Measurements from ENCODE around the gene SH3PXD2A.
"Not testable (repeated sequence)": the region's sequence is repeated elsewhere in the genome, so short reads cannot be mapped to it uniquely, and the experiment has no call there.

Gene SH3PXD2A

GRCh38 chr10:103614306-103615158 lies 240.8 kb downstream of the SH3PXD2A start:
- H3K9ac ChIP-seq (ENCODE audit: low read length), result no peak overlapping the region
- H3K4me1 ChIP-seq (ENCODE audit: control insufficient read depth, insufficient read depth, low read length), result peaks cover 13% of the 10 kb centered on the region
- H3K4me3 ChIP-seq (ENCODE audit: low read depth, low read length), result no peak overlapping the region
- H3K9me3 ChIP-seq (ENCODE audit: control insufficient read depth, insufficient read depth, low read depth, low read length), result no peaks in the 10 kb centered on the region
- no peaks in the 10 kb centered on the region for H3K27me3 ChIP-seq (ENCODE audit: control insufficient read depth, insufficient read depth, low read length)
- H3K36me3 ChIP-seq (ENCODE audit: control insufficient read depth, insufficient read depth, low read length), result peaks cover 36% of the 10 kb centered on the region; the same call in 1 of the 2 replicates
- no peak overlapping the region for H3K27ac ChIP-seq (ENCODE audit: low read depth, low read length)

GRCh38 chr10:103613616-103614015 lies 241.8 kb downstream of the SH3PXD2A start:
- Histone ChIP-seq H3K36me3 (ENCODE audit: control insufficient read depth, insufficient read depth, low read length) (peaks cover 45% of the 10 kb centered on the region; the same call in 1 of the 2 replicates), H3K27ac (ENCODE audit: low read depth, low read length) (no peak overlapping the region), H3K4me3 (ENCODE audit: low read depth, low read length) (no peak overlapping the region), H3K27me3 (ENCODE audit: control insufficient read depth, insufficient read depth, low read length) (no peaks in the 10 kb centered on the region), H3K9me3 (ENCODE audit: control insufficient read depth, insufficient read depth, low read depth, low read length) (no peaks in the 10 kb centered on the region), H3K4me1 (ENCODE audit: control insufficient read depth, insufficient read depth, low read length) (peaks cover 13% of the 10 kb centered on the region), H3K9ac (ENCODE audit: low read length) (no peak overlapping the region)

- no peak overlapping the region for H3K4me3 ChIP-seq (ENCODE audit: low read depth, low read length)
- H3K27ac ChIP-seq (ENCODE audit: low read depth, low read length), result no peak overlapping the region
- H3K27me3 ChIP-seq (ENCODE audit: control insufficient read depth, insufficient read depth, low read length), result no peaks in the 10 kb centered on the region
- no peak overlapping the region for H3K9ac ChIP-seq (ENCODE audit: low read length)
- peaks cover 45% of the 10 kb centered on the region; the same call in 1 of the 2 replicates for H3K36me3 ChIP-seq (ENCODE audit: control insufficient read depth, insufficient read depth, low read length)
- H3K9me3 ChIP-seq (ENCODE audit: control insufficient read depth, insufficient read depth, low read depth, low read length), result no peaks in the 10 kb centered on the region
- peaks cover 13% of the 10 kb centered on the region for H3K4me1 ChIP-seq (ENCODE audit: control insufficient read depth, insufficient read depth, low read length)
Measured at GRCh38 chr10:103612462-103613365, 242.7 kb downstream of the SH3PXD2A start.

GRCh38 chr10:103610921-103611511 lies 244.4 kb downstream of the SH3PXD2A start:
- no peak overlapping the region for H3K27ac ChIP-seq (ENCODE audit: low read depth, low read length)
- no peak overlapping the region for H3K4me3 ChIP-seq (ENCODE audit: low read depth, low read length)
- peaks cover 13% of the 10 kb centered on the region for H3K4me1 ChIP-seq (ENCODE audit: control insufficient read depth, insufficient read depth, low read length)
- H3K27me3 ChIP-seq (ENCODE audit: control insufficient read depth, insufficient read depth, low read length), result no peaks in the 10 kb centered on the region
- H3K9ac ChIP-seq (ENCODE audit: low read length), result no peak overlapping the region
- H3K36me3 ChIP-seq (ENCODE audit: control insufficient read depth, insufficient read depth, low read length), result peaks cover 42% of the 10 kb centered on the region; the same call in 1 of the 2 replicates
- peaks cover 2% of the 10 kb centered on the region; the same call in 1 of the 2 replicates for H3K9me3 ChIP-seq (ENCODE audit: control insufficient read depth, insufficient read depth, low read depth, low read length)

- Histone ChIP-seq H3K9ac (ENCODE audit: low read length) (no peak overlapping the region), H3K9me3 (ENCODE audit: control insufficient read depth, insufficient read depth, low read depth, low read length) (peaks cover 5% of the 10 kb centered on the region; the same call in 1 of the 2 replicates), H3K27ac (ENCODE audit: low read depth, low read length) (no peak overlapping the region), H3K36me3 (ENCODE audit: control insufficient read depth, insufficient read depth, low read length) (peaks cover 46% of the 10 kb centered on the region; the same call in 1 of the 2 replicates), H3K4me3 (ENCODE audit: low read depth, low read length) (no peak overlapping the region), H3K27me3 (ENCODE audit: control insufficient read depth, insufficient read depth, low read length) (no peaks in the 10 kb centered on the region), H3K4me1 (ENCODE audit: control insufficient read depth, insufficient read depth, low read length) (peaks cover 7% of the 10 kb centered on the region)
Measured at GRCh38 chr10:103610083-103610472, 245.3 kb downstream of the SH3PXD2A start.

GRCh38 chr10:103609231-103610082 lies 245.9 kb downstream of the SH3PXD2A start:
- 0 out of 2 replicates have a peak, but pooled peaks cover under 1% of the 10 kb centered on the region for H3K4me1 ChIP-seq (ENCODE audit: control insufficient read depth, insufficient read depth, low read length)
- H3K9me3 ChIP-seq (ENCODE audit: control insufficient read depth, insufficient read depth, low read depth, low read length), result peaks cover 5% of the 10 kb centered on the region; the same call in 1 of the 2 replicates
- peaks cover 47% of the 10 kb centered on the region; the same call in 1 of the 2 replicates for H3K36me3 ChIP-seq (ENCODE audit: control insufficient read depth, insufficient read depth, low read length)
- H3K9ac ChIP-seq (ENCODE audit: low read length), result no peak overlapping the region
- no peak overlapping the region for H3K4me3 ChIP-seq (ENCODE audit: low read depth, low read length)
- H3K27me3 ChIP-seq (ENCODE audit: control insufficient read depth, insufficient read depth, low read length), result no peaks in the 10 kb centered on the region
- H3K27ac ChIP-seq (ENCODE audit: low read depth, low read length), result no peak overlapping the region

GRCh38 chr10:103608056-103608455 lies 247.3 kb downstream of the SH3PXD2A start:
- H3K4me3 ChIP-seq (ENCODE audit: low read depth, low read length); H3K4me1 ChIP-seq (ENCODE audit: control insufficient read depth, insufficient read depth, low read length); H3K27ac ChIP-seq (ENCODE audit: low read depth, low read length); H3K9ac ChIP-seq (ENCODE audit: low read length); H3K27me3 ChIP-seq (ENCODE audit: control insufficient read depth, insufficient read depth, low read length); H3K9me3 ChIP-seq (ENCODE audit: control insufficient read depth, insufficient read depth, low read depth, low read length): not testable (repeated sequence)
- peaks cover 47% of the 10 kb centered on the region; the same call in 1 of the 2 replicates for H3K36me3 ChIP-seq (ENCODE audit: control insufficient read depth, insufficient read depth, low read length)

GRCh38 chr10:103607051-103607450 lies 248.3 kb downstream of the SH3PXD2A start:
- H3K9me3 ChIP-seq (ENCODE audit: control insufficient read depth, insufficient read depth, low read depth, low read length); H3K27ac ChIP-seq (ENCODE audit: low read depth, low read length); H3K4me3 ChIP-seq (ENCODE audit: low read depth, low read length); H3K4me1 ChIP-seq (ENCODE audit: control insufficient read depth, insufficient read depth, low read length); H3K27me3 ChIP-seq (ENCODE audit: control insufficient read depth, insufficient read depth, low read length); H3K9ac ChIP-seq (ENCODE audit: low read length): not testable (repeated sequence)
- peaks cover 43% of the 10 kb centered on the region; the same call in 1 of the 2 replicates for H3K36me3 ChIP-seq (ENCODE audit: control insufficient read depth, insufficient read depth, low read length)

- not testable (repeated sequence) for H3K9ac ChIP-seq (ENCODE audit: low read length); H3K27ac ChIP-seq (ENCODE audit: low read depth, low read length)
- peaks cover 45% of the 10 kb centered on the region; the same call in 1 of the 2 replicates for H3K36me3 ChIP-seq (ENCODE audit: control insufficient read depth, insufficient read depth, low read length)
Measured at GRCh38 chr10:103606097-103606438, 249.3 kb downstream of the SH3PXD2A start.

More at GRCh38 chr10:103606097-103606438, 249.3 kb downstream of the SH3PXD2A start:
- H3K27me3 ChIP-seq (ENCODE audit: control insufficient read depth, insufficient read depth, low read length); H3K4me1 ChIP-seq (ENCODE audit: control insufficient read depth, insufficient read depth, low read length); H3K4me3 ChIP-seq (ENCODE audit: low read depth, low read length); H3K9me3 ChIP-seq (ENCODE audit: control insufficient read depth, insufficient read depth, low read depth, low read length): not testable (repeated sequence)
